H1 (cell line): Measurements from ENCODE around the gene PLCB4. TPM values are rescaled to one million over a fixed set of nuclear protein-coding genes. Genes with fewer than 3 reads are reported as not detected.

Source experiments
- CTCF ChIA-PET: fragments of 300-600 bp; sonication (Branson Sonifier 250); formaldehyde crosslinking; loops from one replicate; lab custom pipeline; 2021; ENCODE audit not compliant: partially characterized antibody; lab: Charles Lee
- POLR2A ChIA-PET: fragments of 300-600 bp; sonication (Branson Sonifier 250); formaldehyde crosslinking; loops from one replicate; lab custom pipeline; 2021; ENCODE audit warnings: inconsistent platforms; ENCODE audit not compliant: partially characterized antibody; lab: Charles Lee
- DNase-seq, 2 experiments: peaks; one replicate each; pipeline versions ENCODE4 v3.0.0 to v3.0.0-alpha.2; 2010 to 2022; ENCODE audit warnings: low spot score in 2 of 2, low read depth in 1 of 2, mixed read lengths in 1 of 2
- FAIRE-seq: peaks from 2 replicates; lab custom pipeline; 2011; peaks lifted over from hg19 to GRCh38; lab: Jason Lieb, UNC
- H2AFZ ChIP-seq: 2 replicates; pipeline ENCODE4 v1.8.1; 2012; ENCODE audit warnings: low read length, inconsistent platforms
- H2AK5ac ChIP-seq: 2 replicates; pipeline ENCODE4 v1.6.1; 2013; ENCODE audit warnings: low read depth, low read length
- H2BK120ac ChIP-seq: replicated peaks from 2 replicates; pipeline ENCODE3; 2013; ENCODE audit warnings: low read depth, low read length, inconsistent platforms
- H2BK12ac ChIP-seq: 2 replicates; pipeline ENCODE4 v1.6.1; 2013; ENCODE audit warnings: low read depth, low read length
- H2BK15ac ChIP-seq: 2 replicates; pipeline ENCODE4 v1.6.1; 2013; ENCODE audit warnings: low read length
- H2BK20ac ChIP-seq: 2 replicates; pipeline ENCODE4 v1.6.1; 2013; ENCODE audit warnings: low read length
- H2BK5ac ChIP-seq: 2 replicates; pipeline ENCODE4 v1.6.1; 2013; ENCODE audit warnings: low read depth, low read length
- H3K14ac ChIP-seq: 2 replicates; pipeline ENCODE4 v1.6.1; 2013; ENCODE audit warnings: inconsistent platforms; ENCODE audit not compliant: insufficient read length
- H3K18ac ChIP-seq: 2 replicates; pipeline ENCODE4 v1.6.1; 2013; ENCODE audit warnings: low read length; ENCODE audit errors: extremely low read depth
- H3K23ac ChIP-seq: 2 replicates; pipeline ENCODE4 v1.6.1; 2013; ENCODE audit warnings: inconsistent platforms; ENCODE audit not compliant: insufficient read length
- H3K23me2 ChIP-seq: 2 replicates; pipeline ENCODE4 v1.6.1; 2013; ENCODE audit warnings: low read depth, low read length
- H3K27ac ChIP-seq: 2 replicates; pipeline ENCODE4 v1.6.1; 2011; ENCODE audit warnings: low read depth, low read length, inconsistent platforms
- H3K27me3 ChIP-seq, 4 experiments: replicated peaks in 1 of 4; 1 replicate in 1 of 4; 2 replicates in 3 of 4; pipeline versions ENCODE4 v1.6.1 to v1.8.1; 2011 to 2013; ENCODE audit warnings: low read length in 3 of 4, mild to moderate bottlenecking in 3 of 4, inconsistent platforms in 2 of 4, mixed read lengths in 2 of 4, moderate library complexity in 1 of 4; ENCODE audit not compliant: control insufficient read depth in 3 of 4, insufficient read depth in 3 of 4; ENCODE audit errors: extremely low read depth in 1 of 4
- H3K36me3 ChIP-seq, 4 experiments: 2 replicates each; pipeline versions ENCODE4 v1.6.1 to v1.8.1; 2011 to 2013; ENCODE audit warnings: mild to moderate bottlenecking in 4 of 4, low read length in 3 of 4, moderate library complexity in 2 of 4, control low read depth in 1 of 4, inconsistent platforms in 1 of 4; ENCODE audit not compliant: insufficient read depth in 4 of 4, control insufficient read depth in 2 of 4
- H3K4ac ChIP-seq: replicated peaks from 2 replicates; pipeline ENCODE3; 2013; ENCODE audit warnings: low read length, low read depth, mixed read lengths, inconsistent platforms; ENCODE audit not compliant: insufficient read length
- H3K4me1 ChIP-seq, 4 experiments: replicated peaks in 1 of 4; 1 replicate in 1 of 4; 2 replicates in 3 of 4; pipeline versions ENCODE4 v1.6.1 to v1.8.1; 2011 to 2013; ENCODE audit warnings: low read length in 3 of 4, inconsistent platforms in 2 of 4, mixed read lengths in 1 of 4; ENCODE audit not compliant: insufficient read depth in 4 of 4, control insufficient read depth in 3 of 4
- H3K4me2 ChIP-seq, 2 experiments: 2 replicates each; pipeline versions ENCODE4 v1.6.1 to v1.8.1; 2011 to 2013; ENCODE audit warnings: low read depth in 2 of 2, low read length in 2 of 2, control low read depth in 1 of 2, inconsistent platforms in 1 of 2, mild to moderate bottlenecking in 1 of 2; ENCODE audit not compliant: insufficient read depth in 1 of 2
- H3K4me3 ChIP-seq, 4 experiments: fragments of 200-600, 300-600 bp in 1 of 4; sonication (generic), shearing (Covaris generic), sonication (Bioruptor Twin) in 1 of 4; 2 replicates each; pipeline versions ENCODE4 v1.5.1 to v1.8.1; 2011 to 2016; ENCODE audit warnings: low read length in 4 of 4, low read depth in 3 of 4, control low read depth in 2 of 4, inconsistent platforms in 2 of 4, mild to moderate bottlenecking in 2 of 4, mixed read lengths in 1 of 4, moderate library complexity in 1 of 4; ENCODE audit not compliant: insufficient read depth in 2 of 4; ENCODE audit errors: extremely low read depth in 1 of 4
- H3K56ac ChIP-seq: replicated peaks from 2 replicates; pipeline ENCODE3; 2013; ENCODE audit warnings: low read depth, mild to moderate bottlenecking, mixed read lengths, low read length, inconsistent platforms; ENCODE audit not compliant: insufficient read length
- H3K79me1 ChIP-seq: 2 replicates; pipeline ENCODE4 v1.6.1; 2013; ENCODE audit warnings: low read depth, low read length, control low read depth
- H3K79me2 ChIP-seq, 2 experiments: 2 replicates each; pipeline versions ENCODE4 v1.6.1 to v1.8.1; 2012 to 2013; ENCODE audit warnings: low read length in 2 of 2, mild to moderate bottlenecking in 2 of 2, inconsistent platforms in 1 of 2; ENCODE audit not compliant: insufficient read depth in 2 of 2, control insufficient read depth in 1 of 2
- H3K9ac ChIP-seq, 4 experiments: replicated peaks in 1 of 4; 1 replicate in 1 of 4; 2 replicates in 3 of 4; pipeline versions ENCODE4 v1.6.1 to v1.8.1; 2011 to 2013; ENCODE audit warnings: low read depth in 3 of 4, low read length in 3 of 4, control low read depth in 2 of 4, mild to moderate bottlenecking in 2 of 4, moderate library complexity in 2 of 4, inconsistent platforms in 1 of 4; ENCODE audit errors: extremely low read depth in 1 of 4
- H3K9me3 ChIP-seq, 2 experiments: 2 replicates each; pipeline versions ENCODE4 v1.6.1 to v1.8.1; 2012 to 2013; ENCODE audit warnings: mild to moderate bottlenecking in 2 of 2, moderate library complexity in 2 of 2, control low read depth in 1 of 2, inconsistent platforms in 1 of 2, low read depth in 1 of 2, low read length in 1 of 2, mixed read lengths in 1 of 2; ENCODE audit not compliant: insufficient read depth in 2 of 2
- H4K20me1 ChIP-seq, 2 experiments: replicated peaks in 1 of 2; 2 replicates each; pipeline versions ENCODE3 to v1.8.1; 2011 to 2013; ENCODE audit warnings: inconsistent platforms in 2 of 2, low read length in 2 of 2, mild to moderate bottlenecking in 1 of 2; ENCODE audit not compliant: insufficient read depth in 2 of 2, control insufficient read depth in 1 of 2
- H4K5ac ChIP-seq: 2 replicates; pipeline ENCODE4 v1.6.1; 2013; ENCODE audit warnings: low read length, low read depth, mixed read lengths, inconsistent platforms; ENCODE audit not compliant: insufficient read length
- H4K8ac ChIP-seq: 2 replicates; pipeline ENCODE4 v1.8.0; 2013; ENCODE audit warnings: mild to moderate bottlenecking, moderate library complexity, low read length, inconsistent platforms; ENCODE audit not compliant: insufficient read depth; ENCODE audit errors: extremely low read depth
- H4K91ac ChIP-seq: replicated peaks from 2 replicates; pipeline ENCODE3; 2013; ENCODE audit warnings: low read length, mixed read lengths, inconsistent platforms; ENCODE audit not compliant: insufficient read length
- BCL11A ChIP-seq, 2 experiments: IDR thresholded peaks; one replicate each; pipeline ENCODE4 v1.6.1; 2011; ENCODE audit warnings: low read depth in 2 of 2, low read length in 2 of 2, mild to moderate bottlenecking in 2 of 2
- BRCA1 ChIP-seq: IDR thresholded peaks from 2 replicates; pipeline ENCODE4 v1.6.1; 2012; ENCODE audit warnings: low read depth, low read length, improper control_type of control experiment
- CHD2 ChIP-seq: IDR thresholded peaks from 2 replicates; pipeline ENCODE4 v1.6.1; 2012; ENCODE audit warnings: low read length, improper control_type of control experiment
- HDAC2 ChIP-seq, 2 experiments: fragments of 300-600 bp in 1 of 2; sonication (generic) in 1 of 2; IDR thresholded peaks; 2 replicates each; pipeline ENCODE4 v1.6.1; 2011 to 2012; ENCODE audit warnings: low read depth in 2 of 2, low read length in 2 of 2, mild to moderate bottlenecking in 2 of 2, moderate library complexity in 2 of 2, borderline replicate concordance in 1 of 2, inconsistent platforms in 1 of 2
- WGBS, 2 experiments: shearing (Covaris generic) in 1 of 2; methylation state at CpG; one replicate each; pipeline versions ENCODE4 v1.1.6 to v1.1.7; 2013 to 2015; ENCODE audit warnings: low lambda C conversion rate in 2 of 2, mixed read lengths in 2 of 2, inconsistent platforms in 1 of 2, low coverage in 1 of 2, missing lambda C conversion rate in 1 of 2; ENCODE audit not compliant: insufficient replicate concordance in 2 of 2, insufficient coverage in 1 of 2, insufficient read length in 1 of 2; ENCODE audit errors: extremely low coverage in 1 of 2, missing lambda C conversion rate in 1 of 2; 5-methylcytosine and 5-hydroxymethylcytosine counted together
- polyA plus RNA-seq, 7 experiments: library from polyadenylated mRNA; depleted of rRNA in 3 of 7; stranded (reverse) in 5 of 7; unstranded in 2 of 7; fragments of >200 nt in 5 of 7; fragments of 200-250 nt in 2 of 7; gene quantifications; 1 replicate in 5 of 7; 2 replicates in 1 of 7; 4 replicates in 1 of 7; pipeline versions ENCODE4 v1.2.1 to v1.2.3, GENCODE V29; 2011 to 2013; ENCODE audit warnings: missing spikeins in 2 of 7, mixed read lengths in 2 of 7
- total RNA-seq: library from RNA; stranded (reverse); fragmentation: NEBNext Ultra II Directional; extraction: Animal tissue kit (Norgen Biotek cat#: 25700); gene quantifications from 2 replicates; pipeline ENCODE4 v1.2.1, GENCODE V29; 2021

The PLCB4 gene
- total and polyA plus RNA-seq, 2 of the 8 experiments (the other 6 are each of a cell fraction or from before 2014, with no cell fraction given) = 3.2 to 14.1 TPM

DNA sequence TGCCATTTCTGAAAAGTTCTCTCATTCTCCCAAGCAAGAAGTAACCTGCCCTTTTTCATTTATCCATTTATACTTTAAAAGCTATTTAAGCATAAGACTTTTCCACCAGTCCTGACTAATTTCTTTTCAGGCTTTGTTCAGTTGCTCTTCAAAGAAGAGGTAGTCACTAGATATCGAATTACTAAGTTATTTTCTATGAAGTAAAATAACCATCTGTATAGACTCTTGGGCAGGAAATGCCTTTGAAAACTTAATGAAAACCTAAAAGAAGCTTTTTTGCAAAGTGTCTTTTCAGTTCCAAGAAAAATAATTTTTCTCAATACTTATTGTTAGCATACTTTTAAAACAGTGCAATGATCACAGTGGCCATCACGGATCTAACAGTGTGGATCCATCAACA lies 414.2 kb downstream of the PLCB4 start:
- Histone ChIP-seq H3K56ac (no peak overlapping the region), H3K27ac (no peak overlapping the region), H2BK15ac (no peak overlapping the region), H3K79me1 (no peaks in the 10 kb centered on the region), H2BK120ac (no peak overlapping the region), H3K36me3 (no peaks in the 10 kb centered on the region), H3K14ac (no peak overlapping the region), H3K4ac (no peak overlapping the region), H2BK20ac (no peak overlapping the region), H3K9ac (no peak overlapping the region), H4K20me1 (no peaks in the 10 kb centered on the region), H2BK5ac (no peak overlapping the region), H2AK5ac (no peak overlapping the region), H2BK12ac (no peak overlapping the region), H3K18ac (no peak overlapping the region), H3K27me3 (no peaks in the 10 kb centered on the region), H3K23ac (no peak overlapping the region), H4K8ac (no peak overlapping the region), H3K4me2 (no peak overlapping the region), H3K4me1 (no peaks in the 10 kb centered on the region), H2AFZ (no peak overlapping the region), H3K9me3 (no peaks in the 10 kb centered on the region), H3K23me2 (no peaks in the 10 kb centered on the region), H3K79me2 (no peaks in the 10 kb centered on the region), H3K4me3 (no peak overlapping the region), H4K5ac (no peak overlapping the region), H4K91ac (no peak overlapping the region)
- WGBS, 2 experiments = 86% methylated on average over 2 of the region's 2 CpGs; no CpG with 5 or more reads in 1 of the 2 experiments
- DNase-seq (no peak), FAIRE-seq (no peak)
- ChIA-PET POLR2A (no interaction called here), CTCF (interaction anchor here (0.7 to 2.8 kb wide), 6 partner anchors 11 to 127 kb away, joined by 3 to 9 read pairs (median 4); no protein-coding TSS in a partner anchor)
- TF ChIP-seq BRCA1 (no peak), BCL11A (IDR thresholded peaks at IDR 0.05; ENCODE audit: low read depth in 2 of 2, low read length in 2 of 2) (no peak), CHD2 (no peak), HDAC2 (IDR thresholded peaks at IDR 0.05; ENCODE audit: borderline replicate concordance in 1 of 2, low read depth in 2 of 2, low read length in 2 of 2) (no peak)
